Mammary epithelial cell (primary cell): Measurements from ENCODE around the gene SPACA1.

Source experiments
- CTCF ChIP-seq, 2 donors: IDR thresholded peaks in 1 of 2; conservative IDR thresholded peaks in 1 of 2; 2 replicates each; pipeline ENCODE4 v1.5.1; 2011 to 2012; ENCODE audit warnings: inconsistent platforms in 2 of 2, low read length in 2 of 2, mild to moderate bottlenecking in 2 of 2, control low read depth in 1 of 2, low read depth in 1 of 2; ENCODE audit not compliant: insufficient read depth in 1 of 2; ENCODE audit errors: extremely low read depth in 1 of 2
- EZH2 ChIP-seq: IDR thresholded peaks from 2 replicates; pipeline ENCODE4 v1.6.1; 2012; ENCODE audit warnings: low read length, inconsistent platforms, borderline replicate concordance

GRCh38 chr6:88086792-88087191 lies 39.2 kb downstream of the SPACA1 start:
- no peak for TF ChIP-seq CTCF (conservative IDR thresholded peaks at IDR 0.05 in 1 of 2, IDR thresholded peaks at IDR 0.05 in 1 of 2; ENCODE audit: extremely low read depth in 1 of 2, insufficient read depth in 1 of 2, low read depth in 1 of 2, low read length in 2 of 2)
- TF ChIP-seq EZH2: no peak
